Measurements from ENCODE around the gene CCDC57.
A peak's percentile ranks its signal among the peaks of the same experiment; 100 is the strongest.

Gene CCDC57

DNA sequence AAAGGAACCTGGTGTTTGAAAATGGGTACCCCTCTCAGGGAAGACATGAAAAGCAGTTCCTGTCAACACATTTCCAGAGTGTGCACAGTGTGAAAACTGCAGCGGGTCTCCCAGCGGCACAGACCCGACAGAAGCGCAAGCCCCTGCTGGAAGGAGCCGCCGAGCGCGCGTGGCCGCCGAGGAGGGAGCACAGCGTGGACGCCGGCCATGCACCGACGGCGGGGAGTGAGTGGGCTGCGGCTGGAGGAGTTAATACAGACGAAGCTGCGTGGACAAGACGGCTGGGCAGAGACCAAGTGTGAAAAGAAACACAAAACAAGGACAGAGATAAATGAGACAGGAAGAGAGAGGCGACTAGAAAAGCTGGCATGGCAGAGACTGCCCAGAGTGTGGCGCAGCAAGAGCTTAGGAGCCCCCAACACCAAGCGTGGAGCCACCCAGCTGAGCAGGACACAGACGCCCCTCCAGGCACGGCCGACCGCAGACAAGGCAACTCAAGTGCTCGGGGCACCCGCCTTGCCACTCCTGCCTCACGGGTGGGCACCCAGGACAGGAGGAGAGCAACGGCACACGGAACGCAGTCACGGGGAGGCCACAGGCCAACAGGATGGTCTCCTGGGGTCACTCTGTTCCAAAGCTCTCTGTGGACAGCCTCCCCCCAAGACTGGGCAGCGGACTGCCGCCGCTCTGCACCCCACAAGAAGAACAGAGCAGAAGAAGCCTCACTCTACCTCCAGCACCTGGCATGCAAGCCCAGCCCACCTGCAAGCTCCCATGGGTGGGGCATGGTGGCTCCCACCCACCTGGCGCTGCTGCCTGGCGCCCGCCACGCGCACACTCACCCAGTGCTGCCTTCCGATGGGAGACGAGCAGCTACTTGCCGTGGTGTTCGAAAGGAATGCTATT is 32.7 kb upstream of the CCDC57 start:
- DNase-seq, result no peak

DNA sequence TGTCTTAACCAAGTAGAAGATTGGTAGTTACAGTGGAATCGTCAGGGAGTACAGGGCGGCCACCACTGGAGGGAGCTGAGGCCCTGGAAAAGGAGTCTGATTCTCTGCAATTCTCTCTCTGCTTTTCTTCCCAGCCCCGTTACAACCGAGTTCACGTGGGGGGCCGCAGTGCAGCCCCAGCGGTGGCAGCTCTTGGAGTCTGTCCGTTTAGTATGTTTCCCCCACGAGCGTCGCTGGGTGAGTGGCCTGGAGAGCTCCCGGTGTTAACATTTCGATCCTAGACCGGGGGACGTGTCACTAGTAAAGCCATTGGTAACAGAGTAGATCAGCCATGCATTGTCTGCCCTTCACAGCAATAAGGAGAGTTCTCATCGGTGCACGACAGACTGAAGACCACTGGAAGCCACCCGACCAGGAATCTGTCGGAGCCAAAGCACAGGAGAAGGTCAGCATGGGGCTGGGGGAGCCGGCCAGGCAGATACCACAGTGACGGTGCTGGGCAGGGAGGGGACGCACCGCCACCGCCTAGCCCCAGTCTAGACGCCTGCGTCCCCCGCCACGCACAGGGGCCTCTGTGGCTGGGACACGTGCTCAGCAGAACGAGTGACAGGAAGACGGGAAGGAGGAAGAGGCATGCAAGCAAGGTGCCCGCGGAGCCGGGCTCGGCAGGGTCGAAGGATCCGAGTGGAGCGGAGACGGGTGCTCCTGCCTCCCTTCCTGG is 31.9 kb upstream of the CCDC57 start:
- DNase-seq, result no peak

DNA sequence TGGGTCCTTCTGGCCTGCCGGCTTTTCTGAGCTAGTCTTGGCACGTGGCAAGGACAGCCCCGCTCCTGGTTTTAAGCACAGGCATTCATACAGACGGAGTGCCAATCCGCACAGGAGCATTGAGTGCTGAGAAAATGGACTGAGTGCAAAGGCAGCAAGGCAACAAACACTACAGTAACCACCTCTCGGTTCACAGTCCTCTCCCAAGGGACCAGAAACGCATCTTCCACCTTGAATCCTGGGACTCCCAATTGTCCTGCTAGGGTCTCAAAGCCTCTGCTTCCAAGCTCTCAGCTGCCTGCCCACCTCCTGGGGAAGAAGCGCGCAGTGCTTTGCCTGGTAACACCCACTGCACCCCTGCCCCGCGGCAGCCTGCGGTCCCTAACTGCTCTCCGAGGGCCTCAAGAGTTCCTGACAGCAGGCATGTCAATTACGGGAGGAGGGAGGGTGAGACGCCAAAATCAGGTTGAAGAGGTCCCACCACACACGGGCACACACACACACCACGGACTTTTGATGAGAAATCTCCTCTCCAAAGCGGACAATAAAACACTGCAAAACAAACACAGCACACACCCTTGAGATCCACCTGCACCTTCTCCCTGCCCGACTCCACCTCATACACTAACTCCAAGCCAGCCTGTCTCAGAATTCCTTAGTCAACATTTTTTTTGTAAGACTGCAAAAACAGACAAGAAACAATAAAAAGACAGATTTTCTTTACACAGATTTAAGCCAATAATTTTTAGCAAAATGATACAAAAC is 31.2 kb upstream of the CCDC57 start:
- no peak for DNase-seq

DNA sequence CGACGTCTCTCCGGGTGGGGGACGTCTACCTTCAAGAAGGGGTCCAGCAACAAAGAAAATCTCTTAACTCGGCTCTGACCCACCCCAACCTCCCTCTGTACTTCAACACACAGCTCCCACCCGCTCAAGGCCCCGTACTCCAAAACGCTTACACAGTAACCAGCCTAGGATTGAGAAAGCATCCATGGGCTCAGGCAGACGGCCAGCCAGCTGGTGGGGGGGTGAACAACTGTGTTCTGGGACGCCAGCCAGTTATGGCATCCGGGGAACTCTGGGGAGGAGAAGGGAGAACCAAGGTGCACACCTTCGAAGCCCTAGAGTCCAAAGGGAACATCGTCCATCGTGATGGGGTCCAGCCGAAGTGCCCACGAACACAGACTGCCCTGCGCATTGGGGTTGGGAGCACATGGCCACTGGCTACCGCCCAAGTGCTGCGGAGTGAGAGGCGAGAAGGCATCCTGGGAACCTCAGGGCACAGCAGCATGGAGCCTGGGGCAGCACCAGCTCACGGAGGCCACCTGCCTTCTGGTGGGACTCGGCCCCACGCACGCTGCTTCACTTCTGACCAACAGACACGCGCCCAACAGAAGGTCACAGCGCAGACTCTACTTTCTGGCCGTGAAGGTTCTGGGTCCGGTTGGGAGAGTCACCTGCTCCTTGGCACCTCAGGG is 30.5 kb upstream of the CCDC57 start:
- no peak for DNase-seq

- DNase-seq, result no peak
Measured at GRCh38 chr17:82242698-82242976, 30.0 kb upstream of the CCDC57 start.

DNA sequence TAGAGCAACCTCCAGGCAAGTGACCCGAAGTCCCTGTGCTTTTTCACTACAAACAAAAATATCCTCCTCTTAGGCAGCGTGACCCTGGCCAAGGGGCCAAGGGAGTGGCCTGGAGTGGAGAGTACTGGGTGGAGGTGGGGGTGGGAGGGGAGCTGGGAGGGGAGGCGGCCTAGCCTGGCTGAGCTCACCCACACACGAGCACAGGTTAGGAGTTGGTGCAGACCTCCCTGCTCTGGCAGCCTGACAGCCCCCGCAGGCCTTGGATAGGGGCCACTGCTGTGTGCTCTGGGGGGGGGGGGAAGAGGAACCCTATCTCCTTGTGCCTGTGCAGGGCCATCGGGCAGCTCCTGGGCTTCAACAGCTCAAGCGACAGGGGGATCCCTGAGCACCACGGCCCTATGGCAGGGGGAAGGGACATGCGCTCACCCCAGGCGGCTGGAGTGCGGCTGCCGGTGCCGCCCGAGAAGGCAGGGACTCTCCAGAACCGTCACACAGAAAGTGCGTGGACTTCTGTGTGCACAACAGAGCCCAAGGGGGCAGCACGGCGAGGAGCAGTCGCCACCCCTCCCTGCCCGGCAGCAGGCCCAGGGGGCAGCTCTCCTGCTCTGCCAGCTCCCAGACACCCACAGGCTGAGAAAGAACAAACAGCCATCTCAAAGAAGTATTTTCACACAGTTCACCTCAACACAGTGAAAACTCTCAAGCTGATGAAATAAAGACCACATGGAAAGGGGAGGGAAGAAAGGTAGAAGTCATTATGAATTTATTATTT is 29.5 kb upstream of the CCDC57 start:
- no peak for DNase-seq

DNA sequence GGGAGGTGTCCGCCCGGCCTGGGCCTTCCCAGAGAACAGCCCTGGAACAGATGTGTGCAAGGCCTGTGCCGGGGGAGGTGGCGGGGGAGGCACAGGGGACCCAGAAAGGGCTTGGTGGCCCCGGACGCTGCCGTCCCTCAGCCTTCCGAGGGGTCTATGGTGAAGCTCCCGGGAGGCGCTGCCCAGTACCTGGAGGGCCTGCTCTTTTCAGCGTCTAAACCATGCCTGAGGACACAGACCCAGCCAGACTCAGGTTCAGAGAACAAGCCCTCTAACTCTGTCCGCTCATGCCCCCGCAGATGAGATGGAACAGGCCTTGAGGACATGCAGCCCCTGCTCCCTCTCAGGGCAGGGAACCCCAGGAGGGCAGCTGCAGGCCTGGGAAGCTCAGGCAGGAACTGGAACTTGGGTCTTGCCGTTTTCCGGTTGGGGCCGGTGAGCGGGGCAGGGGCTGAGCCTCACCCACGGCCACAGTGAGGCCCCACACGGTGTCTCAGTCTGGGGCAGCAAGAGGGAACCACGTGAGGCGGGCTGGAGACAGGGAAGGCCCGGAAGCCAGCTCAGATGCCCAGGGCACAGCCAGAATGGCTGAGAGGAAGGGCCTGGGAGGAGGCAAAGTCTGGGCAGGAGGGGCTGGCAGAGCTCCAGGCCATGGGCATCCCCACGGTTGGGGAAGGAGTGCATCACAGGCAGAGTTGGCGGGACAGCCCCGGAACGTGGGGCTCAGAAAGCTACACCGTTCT is 28.7 kb upstream of the CCDC57 start:
- peak; percentile 44 for DNase-seq

DNA sequence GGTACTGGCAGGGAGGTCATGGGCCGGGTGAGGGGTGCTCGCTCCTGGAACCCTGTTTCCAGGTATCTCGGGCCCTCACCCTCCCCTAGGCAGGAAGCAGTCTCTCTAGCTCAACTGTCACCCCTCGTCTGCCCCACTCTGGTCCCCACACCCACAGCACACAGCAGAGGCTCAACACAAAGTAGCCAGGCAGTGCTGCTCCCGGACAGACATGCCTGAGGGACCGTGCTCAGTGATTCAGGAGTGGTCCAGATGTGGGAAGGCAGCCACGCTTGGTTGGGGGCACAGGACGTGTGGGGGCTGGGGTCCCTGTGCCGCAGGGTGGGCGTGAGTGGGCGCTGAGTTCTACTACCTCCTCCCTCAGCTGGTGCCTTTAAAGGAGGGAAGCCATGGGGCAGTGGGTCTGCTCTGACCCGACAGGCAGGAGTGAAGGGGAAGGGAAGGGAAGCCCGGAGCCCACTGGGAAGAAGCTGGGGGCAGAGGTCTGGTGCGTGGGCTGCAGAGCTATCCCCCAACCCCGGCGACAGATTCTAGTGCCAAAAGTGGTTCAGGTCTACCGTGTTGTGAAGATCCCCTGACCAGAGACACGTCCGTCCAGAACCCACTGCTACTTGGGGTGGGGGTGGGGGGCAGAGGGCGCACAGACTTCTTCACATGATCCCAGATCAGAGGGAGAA is 28.0 kb upstream of the CCDC57 start:
- no peak for DNase-seq

GRCh38 chr17:82239926-82240505 is 27.4 kb upstream of the CCDC57 start:
- no peak for DNase-seq

DNA sequence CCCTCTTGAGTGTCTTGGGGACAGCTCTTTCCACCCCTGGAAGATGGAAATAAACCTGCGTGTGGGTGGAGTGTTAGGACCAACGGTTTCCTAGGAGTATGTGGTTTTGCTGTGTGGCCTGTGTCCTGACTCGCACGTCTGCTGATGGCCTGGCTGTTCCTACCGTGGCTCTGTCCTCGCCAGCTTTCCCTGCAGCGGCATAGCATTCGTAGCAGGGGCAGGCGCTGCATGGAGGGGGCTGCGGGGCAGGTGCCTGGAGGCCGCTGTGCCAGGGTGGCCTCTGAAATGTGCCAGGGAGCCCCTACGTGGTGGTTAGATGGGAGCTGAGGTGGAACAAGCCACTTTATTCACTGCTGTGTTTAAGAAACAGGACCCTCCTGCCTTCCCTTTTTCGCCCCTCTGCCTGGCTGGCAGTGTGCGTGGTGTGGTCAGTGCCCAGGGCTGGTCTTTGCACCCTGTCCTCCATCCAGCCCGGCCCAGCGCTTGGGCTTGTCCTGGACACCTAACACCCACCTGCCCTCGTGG is 26.8 kb upstream of the CCDC57 start:
- DNase-seq, result no peak

DNA sequence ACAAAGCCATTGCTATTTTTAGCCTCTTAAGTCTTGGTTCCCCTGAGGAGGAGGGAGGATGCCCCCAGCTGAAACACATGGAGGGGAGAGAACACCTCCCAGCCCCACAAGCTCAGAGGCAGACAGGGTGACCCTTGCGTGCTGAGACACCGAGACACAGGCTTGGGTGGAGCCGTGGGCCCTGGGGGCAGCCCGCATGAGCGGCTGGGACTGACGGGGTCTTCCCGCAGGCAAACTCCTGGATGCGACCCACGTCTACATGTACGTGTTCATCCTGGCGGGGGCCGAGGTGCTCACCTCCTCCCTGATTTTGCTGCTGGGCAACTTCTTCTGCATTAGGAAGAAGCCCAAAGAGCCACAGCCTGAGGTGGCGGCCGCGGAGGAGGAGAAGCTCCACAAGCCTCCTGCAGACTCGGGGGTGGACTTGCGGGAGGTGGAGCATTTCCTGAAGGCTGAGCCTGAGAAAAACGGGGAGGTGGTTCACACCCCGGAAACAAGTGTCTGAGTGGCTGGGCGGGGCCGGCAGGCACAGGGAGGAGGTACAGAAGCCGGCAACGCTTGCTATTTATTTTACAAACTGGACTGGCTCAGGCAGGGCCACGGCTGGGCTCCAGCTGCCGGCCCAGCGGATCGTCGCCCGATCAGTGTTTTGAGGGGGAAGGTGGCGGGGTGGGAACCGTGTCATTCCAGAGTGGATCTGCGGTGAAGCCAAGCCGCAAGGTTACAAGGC is 26.0 kb upstream of the CCDC57 start:
- peak; percentile 83 for DNase-seq

DNA sequence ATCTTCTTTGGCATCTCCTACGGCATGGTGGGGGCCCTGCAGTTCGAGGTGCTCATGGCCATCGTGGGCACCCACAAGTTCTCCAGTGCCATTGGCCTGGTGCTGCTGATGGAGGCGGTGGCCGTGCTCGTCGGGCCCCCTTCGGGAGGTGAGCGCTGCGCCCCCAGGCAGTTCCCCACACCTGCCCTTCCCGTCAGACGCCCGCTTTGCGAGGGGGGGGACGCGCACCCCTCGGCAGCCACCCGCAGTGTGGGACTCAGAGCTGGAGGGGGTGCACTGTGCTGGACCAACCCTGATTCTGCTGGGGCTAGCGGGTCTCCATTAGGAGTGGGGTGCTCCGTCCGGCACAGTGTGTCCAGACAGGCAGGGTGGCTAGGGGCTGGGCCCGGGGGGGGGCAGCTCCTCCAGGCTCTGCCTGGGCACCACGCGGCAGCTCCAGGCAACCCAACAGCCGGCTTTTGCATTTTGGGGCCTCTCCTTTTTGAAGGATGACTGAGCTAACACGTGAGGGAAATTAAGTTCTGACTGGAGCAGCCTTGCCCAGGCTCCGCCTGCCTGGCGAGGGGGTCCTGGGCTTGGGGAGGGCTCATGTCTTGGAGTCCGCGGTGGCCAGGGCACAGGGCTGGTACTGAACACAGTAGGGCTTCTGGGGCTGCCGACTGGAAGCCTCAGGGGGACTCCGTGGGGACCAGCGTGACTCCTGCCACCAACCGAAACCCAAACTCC is 25.3 kb upstream of the CCDC57 start:
- DNase-seq, result no peak

- no peak for DNase-seq
Measured at GRCh38 chr17:82237083-82237745, 24.6 kb upstream of the CCDC57 start.

GRCh38 chr17:82236142-82236971 is 23.7 kb upstream of the CCDC57 start:
- DNase-seq, result peak; percentile 78

DNA sequence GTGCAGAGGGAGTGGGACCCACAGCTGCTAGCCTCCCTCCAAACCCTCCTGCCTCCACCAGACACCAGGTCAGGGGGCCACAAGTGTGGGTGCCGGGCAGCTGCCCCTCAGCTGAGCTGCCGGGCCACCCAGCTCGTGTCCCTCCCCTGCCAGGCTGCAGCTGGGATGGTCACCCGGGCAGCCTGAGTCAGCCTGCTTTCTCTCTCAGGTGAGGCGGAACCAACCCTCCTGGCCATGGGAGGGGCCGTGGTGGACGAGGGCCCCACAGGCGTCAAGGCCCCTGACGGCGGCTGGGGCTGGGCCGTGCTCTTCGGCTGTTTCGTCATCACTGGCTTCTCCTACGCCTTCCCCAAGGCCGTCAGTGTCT is 23.1 kb upstream of the CCDC57 start:
- DNase-seq, result no peak

GRCh38 chr17:82235056-82235774 is 22.6 kb upstream of the CCDC57 start:
- no peak for DNase-seq
